ENCODE results near the gene HPCAL1. TPM values are rescaled to one million over a fixed set of nuclear protein-coding genes. Genes with fewer than 3 reads are reported as not detected.

The HPCAL1 gene
- total and polyA plus RNA-seq, 2 donors (not counting 3 experiments of a cell fraction or from before 2014, with no cell fraction given) = 56.5 to 77.4 TPM

DNA sequence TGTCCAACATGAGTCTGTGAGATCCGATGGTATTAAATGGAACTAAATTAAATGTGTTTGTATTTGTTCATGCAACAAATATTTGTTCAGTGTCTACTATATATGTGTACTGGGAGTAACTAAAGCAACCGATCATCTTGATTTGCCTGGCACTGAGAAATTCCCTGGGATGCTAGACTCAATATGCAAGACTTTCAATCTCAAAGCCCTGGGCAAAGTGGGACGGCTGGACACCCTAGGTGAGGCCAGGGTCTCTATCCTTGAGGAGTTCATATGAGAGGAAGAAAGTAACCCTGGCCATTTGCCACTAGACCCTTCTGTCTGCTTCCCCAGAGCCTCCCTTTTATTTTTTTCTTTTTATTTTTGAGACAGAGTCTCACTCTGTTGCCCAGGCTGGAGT lies 44.0 kb upstream of the HPCAL1 start:
- H3K4me2 ChIP-seq (ENCODE audit: insufficient read depth, low read length) = no peak overlapping the region
- H3K27ac ChIP-seq (ENCODE audit: insufficient read depth, low read depth, low read length) = no peak overlapping the region
- no peaks in the 10 kb centered on the region for H3K36me3 ChIP-seq (ENCODE audit: control insufficient read depth in 2 of 2, extremely low read depth in 1 of 2, insufficient read depth in 2 of 2, low read length in 2 of 2)
- peaks cover 0 to 2% of the 10 kb centered on the region in 2 experiments for H3K27me3 ChIP-seq (ENCODE audit: control insufficient read depth in 2 of 2, insufficient read depth in 2 of 2, low read length in 2 of 2)
- intact Hi-C loops (cut with micrococcal nuclease) = no loop called here
- no peak overlapping the region for H3K4me3 ChIP-seq (replicated peaks in 1 of 3; ENCODE audit: insufficient read depth in 1 of 3, low read depth in 1 of 3, low read length in 3 of 3)
- H3K9me3 ChIP-seq (replicated peaks; ENCODE audit: control insufficient read depth, insufficient read depth, low read length) = no peaks in the 10 kb centered on the region
- no TSS peak for BruUV-seq (replicated peaks)
- CTCF ChIA-PET = no interaction called here
- no peaks in the 10 kb centered on the region for H4K20me1 ChIP-seq (replicated peaks; ENCODE audit: control insufficient read depth, extremely low read depth, insufficient read depth, low read length)
- H3K9me1 ChIP-seq (replicated peaks; ENCODE audit: control insufficient read depth, extremely low read depth, insufficient read depth, low read length) = no peaks in the 10 kb centered on the region
- FAIRE-seq (no peak), DNase-seq (ENCODE audit: low read depth, low spot score) (no peak)
- dilution Hi-C loops (cut with MboI; ENCODE audit: extremely low pct_ligation_motif_present, low sequenced_read_pairs) = no loop called here
- POLR2A ChIA-PET = no interaction called here
- H2AFZ ChIP-seq (ENCODE audit: low read depth, low read length) = no peak overlapping the region
- no peaks in the 10 kb centered on the region for H3K4me1 ChIP-seq (ENCODE audit: control insufficient read depth, extremely low read depth, insufficient read depth, low read length)
- H3K9ac ChIP-seq (replicated peaks; ENCODE audit: extremely low read depth, insufficient read depth, low read length) = no peak overlapping the region
- no peaks in the 10 kb centered on the region for H3K79me2 ChIP-seq (ENCODE audit: control insufficient read depth, insufficient read depth, low read length)
- TF ChIP-seq MYC (IDR thresholded peaks at IDR 0.05; ENCODE audit: low read depth, low read length) (no peak), POLR2AphosphoS5 (IDR thresholded peaks at IDR 0.05; ENCODE audit: insufficient read depth, low read depth, low read length) (no peak), FOS (IDR thresholded peaks at IDR 0.05; ENCODE audit: borderline replicate concordance, insufficient read depth, low read length) (no peak), JUN (IDR thresholded peaks at IDR 0.05; ENCODE audit: borderline replicate concordance, insufficient read depth, insufficient read length, low read depth) (no peak), CTCF (IDR thresholded peaks at IDR 0.05; ENCODE audit: extremely low read depth in 1 of 2, insufficient read depth in 1 of 2, low read depth in 1 of 2, low read length in 2 of 2) (no peak), POLR2A (IDR thresholded peaks at IDR 0.05; ENCODE audit: low read depth, low read length) (no peak)

DNA sequence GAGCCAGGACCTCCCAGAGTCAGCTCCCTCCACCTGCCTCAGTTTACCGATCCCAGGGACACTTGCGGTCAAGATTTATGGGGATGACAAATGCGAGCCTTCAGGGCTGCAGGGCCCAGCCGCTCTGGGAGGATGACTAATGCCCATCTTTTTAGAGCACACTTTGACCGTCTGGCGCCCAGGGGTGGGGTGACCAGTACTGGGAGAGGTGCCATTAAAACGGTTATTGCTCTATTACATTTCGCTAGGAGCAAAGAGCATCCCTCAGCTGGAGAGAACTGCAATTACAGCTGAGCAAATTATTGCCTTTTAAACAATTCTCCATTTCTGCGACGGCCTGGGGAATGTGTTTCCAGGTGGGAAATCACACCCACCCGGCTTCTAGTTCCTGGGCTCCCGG lies 42.6 kb upstream of the HPCAL1 start:
- TF ChIP-seq, protein P1, sequence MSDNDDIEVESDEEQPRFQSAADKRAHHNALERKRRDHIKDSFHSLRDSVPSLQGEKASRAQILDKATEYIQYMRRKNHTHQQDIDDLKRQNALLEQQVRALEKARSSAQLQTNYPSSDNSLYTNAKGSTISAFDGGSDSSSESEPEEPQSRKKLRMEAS (IDR thresholded peaks at IDR 0.05; ENCODE audit: insufficient read depth, insufficient read length) = no peak
- no peak for TF ChIP-seq POLR2A (IDR thresholded peaks at IDR 0.05; ENCODE audit: low read depth, low read length)
- no peak for TF ChIP-seq GATA2 (IDR thresholded peaks at IDR 0.05; ENCODE audit: insufficient read depth, insufficient read length, low read depth, low read length)
- TF ChIP-seq FOS (IDR thresholded peaks at IDR 0.05; ENCODE audit: borderline replicate concordance, insufficient read depth, low read length) = no peak
- no peak for TF ChIP-seq EZH2 (IDR thresholded peaks at IDR 0.05; ENCODE audit: borderline replicate concordance, low read depth, low read length, severe bottlenecking)
- no peak for TF ChIP-seq CTCF (IDR thresholded peaks at IDR 0.05; ENCODE audit: extremely low read depth in 1 of 2, insufficient read depth in 1 of 2, low read depth in 1 of 2, low read length in 2 of 2)
- TF ChIP-seq POLR2AphosphoS5 (IDR thresholded peaks at IDR 0.05; ENCODE audit: insufficient read depth, low read depth, low read length) = no peak
- TF ChIP-seq JUN (IDR thresholded peaks at IDR 0.05; ENCODE audit: borderline replicate concordance, insufficient read depth, insufficient read length, low read depth) = no peak
- TF ChIP-seq MYC (IDR thresholded peaks at IDR 0.05; ENCODE audit: low read depth, low read length) = no peak
- Histone ChIP-seq H3K9ac (replicated peaks; ENCODE audit: extremely low read depth, insufficient read depth, low read length) (no peak overlapping the region), H3K79me2 (ENCODE audit: control insufficient read depth, insufficient read depth, low read length) (no peaks in the 10 kb centered on the region), H3K27ac (ENCODE audit: insufficient read depth, low read depth, low read length) (no peak overlapping the region), H3K9me3 (replicated peaks; ENCODE audit: control insufficient read depth, insufficient read depth, low read length) (no peaks in the 10 kb centered on the region), H3K4me3 (replicated peaks in 1 of 3; ENCODE audit: insufficient read depth in 1 of 3, low read depth in 1 of 3, low read length in 3 of 3) (no peak overlapping the region), H3K9me1 (replicated peaks; ENCODE audit: control insufficient read depth, extremely low read depth, insufficient read depth, low read length) (no peaks in the 10 kb centered on the region), H2AFZ (ENCODE audit: low read depth, low read length) (no peak overlapping the region), H4K20me1 (replicated peaks; ENCODE audit: control insufficient read depth, extremely low read depth, insufficient read depth, low read length) (no peaks in the 10 kb centered on the region), H3K4me1 (ENCODE audit: control insufficient read depth, extremely low read depth, insufficient read depth, low read length) (no peaks in the 10 kb centered on the region), H3K27me3 (ENCODE audit: control insufficient read depth in 2 of 2, insufficient read depth in 2 of 2, low read length in 2 of 2) (peaks cover 0 to 2% of the 10 kb centered on the region in 2 experiments), H3K4me2 (ENCODE audit: insufficient read depth, low read length) (no peak overlapping the region), H3K36me3 (ENCODE audit: control insufficient read depth in 2 of 2, extremely low read depth in 1 of 2, insufficient read depth in 2 of 2, low read length in 2 of 2) (no peaks in the 10 kb centered on the region)
- DNase-seq (ENCODE audit: low read depth, low spot score) (no peak), FAIRE-seq (no peak)
- intact Hi-C loops (cut with micrococcal nuclease) = no loop called here
- dilution Hi-C loops (cut with MboI; ENCODE audit: extremely low pct_ligation_motif_present, low sequenced_read_pairs) = no loop called here
- ChIA-PET POLR2A (no interaction called here), CTCF (interaction anchor here (1.0 kb wide), 2 partner anchors 23 to 163 kb away, joined by 3 to 4 read pairs; no protein-coding TSS in a partner anchor)
- BruUV-seq (replicated peaks) = no TSS peak

Measured in endothelial cell of umbilical vein (primary cell).